SK-N-SH (cell line): ENCODE results near the gene MRPL19.

ENCODE experiments used
- MXI1 ChIP-seq: IDR thresholded peaks from 2 replicates; pipeline ENCODE4 v1.6.1; 2012; ENCODE audit warnings: mild to moderate bottlenecking, low read depth, low read length, improper control_type of control experiment
- POLR2AphosphoS5 ChIP-seq: IDR thresholded peaks from 2 replicates; pipeline ENCODE4 v1.6.1; 2012; ENCODE audit warnings: low read depth, low read length
- TEAD4 ChIP-seq: IDR thresholded peaks from 2 replicates; pipeline ENCODE4 v1.4.0; 2012; ENCODE audit warnings: mild to moderate bottlenecking, borderline replicate concordance; ENCODE audit not compliant: insufficient read depth

- no peak for TF ChIP-seq POLR2AphosphoS5
- TF ChIP-seq TEAD4 = no peak
- TF ChIP-seq MXI1 = no peak
Measured at GRCh38 chr2:75627902-75628504, 18.6 kb upstream of the MRPL19 start.
